Endothelial cell of umbilical vein (primary cell): ENCODE data around the gene VAV3. TPM values are rescaled to one million over a fixed set of nuclear protein-coding genes. Genes with fewer than 3 reads are reported as not detected.

Source experiments
- BruUV-seq: library from RNA; stranded (reverse); fragments of 400-500 nt; replicated peaks from 2 replicates; lab custom pipeline; 2021; lab: Mats Ljungman, UMichigan
- CTCF ChIA-PET: fragments of 300-600, 350-600 bp; sonication (Branson Sonifier 250); formaldehyde crosslinking; loops from one replicate; lab custom pipeline; 2021; ENCODE audit warnings: antibody characterized with exemption, inconsistent platforms; lab: Charles Lee
- POLR2A ChIA-PET: fragments of 300-600, 350-600 bp; sonication (Branson Sonifier 250); formaldehyde crosslinking; loops from one replicate; lab custom pipeline; 2021; ENCODE audit warnings: antibody characterized with exemption, inconsistent platforms; lab: Charles Lee
- DNase-seq: peaks from one replicate; pipeline ENCODE4 v3.0.0-alpha.2; 2011; ENCODE audit warnings: low read depth, low spot score
- FAIRE-seq: peaks from 2 replicates; lab custom pipeline; 2011; peaks lifted over from hg19 to GRCh38; lab: Jason Lieb, UNC
- H2AFZ ChIP-seq: 2 replicates; pipeline ENCODE4 v1.6.0; 2012; ENCODE audit warnings: low read depth, low read length, control low read depth, inconsistent platforms
- H3K27ac ChIP-seq: 2 replicates; pipeline ENCODE4 v1.5.1; 2011; ENCODE audit warnings: low read depth, mild to moderate bottlenecking, control low read depth, low read length, moderate library complexity; ENCODE audit not compliant: insufficient read depth
- H3K27me3 ChIP-seq, 2 experiments: 2 replicates each; pipeline versions ENCODE4 v1.6.0 to v1.6.1; 2011; ENCODE audit warnings: low read length in 2 of 2, mixed read lengths in 1 of 2; ENCODE audit not compliant: control insufficient read depth in 2 of 2, insufficient read depth in 2 of 2
- H3K36me3 ChIP-seq, 2 experiments: 2 replicates in 1 of 2; 3 replicates in 1 of 2; pipeline ENCODE4 v1.5.1; 2011; ENCODE audit warnings: low read length in 2 of 2, mild to moderate bottlenecking in 1 of 2, moderate library complexity in 1 of 2; ENCODE audit not compliant: control insufficient read depth in 2 of 2, insufficient read depth in 2 of 2; ENCODE audit errors: extremely low read depth in 1 of 2
- H3K4me1 ChIP-seq: 3 replicates; pipeline ENCODE4 v1.5.1; 2011; ENCODE audit warnings: mild to moderate bottlenecking, low read length; ENCODE audit not compliant: control insufficient read depth, insufficient read depth; ENCODE audit errors: extremely low read depth
- H3K4me2 ChIP-seq: 2 replicates; pipeline ENCODE4 v1.6.1; 2011; ENCODE audit warnings: low read length, control low read depth, mixed read lengths; ENCODE audit not compliant: insufficient read depth
- H3K4me3 ChIP-seq, 3 experiments: fragments of 200-600 bp in 1 of 3; sonication (generic), shearing (Covaris generic) in 1 of 3; replicated peaks in 1 of 3; 2 replicates each; pipeline ENCODE4 v1.5.1; 2011 to 2016; ENCODE audit warnings: control low read depth in 3 of 3, low read length in 3 of 3, mild to moderate bottlenecking in 2 of 3, inconsistent platforms in 1 of 3, low read depth in 1 of 3, moderate library complexity in 1 of 3; ENCODE audit not compliant: insufficient read depth in 1 of 3
- H3K79me2 ChIP-seq: 2 replicates; pipeline ENCODE4 v1.6.0; 2012; ENCODE audit warnings: low read length, inconsistent platforms; ENCODE audit not compliant: control insufficient read depth, insufficient read depth
- H3K9ac ChIP-seq: replicated peaks from 2 replicates; pipeline ENCODE3; 2011; ENCODE audit warnings: low read length, control low read depth; ENCODE audit not compliant: insufficient read depth; ENCODE audit errors: extremely low read depth
- H3K9me1 ChIP-seq: replicated peaks from 3 replicates; pipeline ENCODE4 v1.6.0; 2011; ENCODE audit warnings: mild to moderate bottlenecking, low read length; ENCODE audit not compliant: control insufficient read depth, insufficient read depth; ENCODE audit errors: extremely low read depth
- H3K9me3 ChIP-seq: replicated peaks from 2 replicates; pipeline ENCODE4 v1.5.1; 2012; ENCODE audit warnings: low read length, inconsistent platforms; ENCODE audit not compliant: control insufficient read depth, insufficient read depth
- H4K20me1 ChIP-seq: replicated peaks from 2 replicates; pipeline ENCODE3; 2011; ENCODE audit warnings: mild to moderate bottlenecking, low read length; ENCODE audit not compliant: control insufficient read depth, insufficient read depth; ENCODE audit errors: extremely low read depth
- CTCF ChIP-seq, 2 donors: IDR thresholded peaks; 1 replicate in 1 of 2; 2 replicates in 1 of 2; pipeline ENCODE4 v1.5.1; 2011; ENCODE audit warnings: low read length in 2 of 2, mild to moderate bottlenecking in 2 of 2, moderate library complexity in 2 of 2, control low read depth in 1 of 2, inconsistent platforms in 1 of 2, low read depth in 1 of 2; ENCODE audit not compliant: insufficient read depth in 1 of 2; ENCODE audit errors: extremely low read depth in 1 of 2
- EZH2 ChIP-seq: IDR thresholded peaks from 2 replicates; pipeline ENCODE4 v1.6.1; 2012; ENCODE audit warnings: borderline replicate concordance, low read depth, mild to moderate bottlenecking, moderate library complexity, low read length, inconsistent platforms; ENCODE audit not compliant: severe bottlenecking
- FOS ChIP-seq: IDR thresholded peaks from 2 replicates; pipeline ENCODE4 v1.6.1; 2011; ENCODE audit warnings: mild to moderate bottlenecking, low read length, moderate library complexity, borderline replicate concordance; ENCODE audit not compliant: insufficient read depth
- GATA2 ChIP-seq: IDR thresholded peaks from 2 replicates; pipeline ENCODE4 v1.7.0; 2011; ENCODE audit warnings: low read depth, mild to moderate bottlenecking, moderate library complexity, mixed read lengths, low read length; ENCODE audit not compliant: insufficient read length, insufficient read depth
- JUN ChIP-seq: IDR thresholded peaks from 2 replicates; pipeline ENCODE4 v1.6.1; 2011; ENCODE audit warnings: borderline replicate concordance, low read depth; ENCODE audit not compliant: insufficient read length, insufficient read depth
- MAX ChIP-seq: IDR thresholded peaks from 2 replicates; pipeline ENCODE4 v1.6.1; 2011; ENCODE audit not compliant: insufficient read depth, insufficient read length
- MYC ChIP-seq: IDR thresholded peaks from one replicate; pipeline ENCODE4 v1.6.1; 2011; ENCODE audit warnings: mild to moderate bottlenecking, low read depth, low read length
- POLR2A ChIP-seq: IDR thresholded peaks from 2 replicates; pipeline ENCODE4 v1.6.1; 2012; ENCODE audit warnings: low read depth, mild to moderate bottlenecking, control low read depth, low read length
- POLR2AphosphoS5 ChIP-seq: IDR thresholded peaks from 2 replicates; pipeline ENCODE4 v1.6.1; 2012; ENCODE audit warnings: low read depth, mild to moderate bottlenecking, control low read depth, low read length, moderate library complexity; ENCODE audit not compliant: insufficient read depth
- dilution Hi-C: fragments of 300-500 bp; cut with MboI; formaldehyde crosslinking; loops from one replicate; pipeline ENCODE4 v1.15.0; 2019; ENCODE audit warnings: low sequenced_read_pairs; ENCODE audit not compliant: extremely low pct_ligation_motif_present
- intact Hi-C: fragments of 100-400 bp; cut with micrococcal nuclease; formaldehyde crosslinking; loops from one replicate; pipeline ENCODE4 v1.10.0; 2022
- polyA plus RNA-seq, 4 experiments: library from polyadenylated mRNA; depleted of rRNA in 3 of 4; stranded (reverse) in 3 of 4; unstranded in 1 of 4; fragments of >200 nt; gene quantifications; 2 replicates each; pipeline versions ENCODE4 v1.2.1 to v1.2.3, GENCODE V29; 2011 to 2012; ENCODE audit warnings: missing spikeins in 1 of 4
- total RNA-seq: library from RNA; stranded (reverse); gene quantifications from 2 replicates; pipeline ENCODE4 v1.2.3, GENCODE V29; 2021

Gene VAV3
- total and polyA plus RNA-seq, 2 donors (not counting 3 experiments of a cell fraction or from before 2014, with no cell fraction given): 0.18 to 1.5 TPM

GRCh38 chr1:107981277-107981676, 16.3 kb upstream of the VAV3 start:
- FAIRE-seq: no peak

GRCh38 chr1:107979926-107980325, 14.9 kb upstream of the VAV3 start:
- H3K27ac ChIP-seq: no peak overlapping the region
- no peak overlapping the region for H3K9ac ChIP-seq
- intact Hi-C loops: no loop called here
- no peaks in the 10 kb centered on the region for H3K9me1 ChIP-seq
- no peak for DNase-seq
- no TSS peak for BruUV-seq
- H3K4me3 ChIP-seq: no peak overlapping the region
- ChIA-PET CTCF (no interaction called here), POLR2A (no interaction called here)
- dilution Hi-C loops: no loop called here
- no peaks in the 10 kb centered on the region for H3K36me3 ChIP-seq
- no peak overlapping the region for H2AFZ ChIP-seq
- H3K27me3 ChIP-seq: peaks cover 4 to 7% of the 10 kb centered on the region in 2 experiments
- no peaks in the 10 kb centered on the region for H4K20me1 ChIP-seq
- H3K4me2 ChIP-seq: no peak overlapping the region
- no peaks in the 10 kb centered on the region for H3K79me2 ChIP-seq
- FAIRE-seq: no peak
- no peaks in the 10 kb centered on the region for H3K9me3 ChIP-seq
- no peaks in the 10 kb centered on the region for H3K4me1 ChIP-seq
- no peak for TF ChIP-seq JUN
- TF ChIP-seq EZH2: no peak
- TF ChIP-seq POLR2AphosphoS5: no peak
- no peak for TF ChIP-seq GATA2
- no peak for TF ChIP-seq POLR2A
- TF ChIP-seq CTCF (IDR thresholded peaks at IDR 0.05; ENCODE audit: extremely low read depth in 1 of 2, insufficient read depth in 1 of 2, low read depth in 1 of 2, low read length in 2 of 2): no peak
- TF ChIP-seq FOS: no peak
- no peak for TF ChIP-seq MAX
- no peak for TF ChIP-seq MYC

More at GRCh38 chr1:107981277-107981676, 16.3 kb upstream of the VAV3 start:
- H3K9me3 ChIP-seq: no peaks in the 10 kb centered on the region
- H3K9ac ChIP-seq: no peak overlapping the region
- ChIA-PET POLR2A (no interaction called here), CTCF (no interaction called here)
- intact Hi-C loops (no loop called here), dilution Hi-C loops (no loop called here)
- no peak overlapping the region for H3K4me3 ChIP-seq
- peaks cover 4 to 7% of the 10 kb centered on the region in 2 experiments for H3K27me3 ChIP-seq
- no peak for DNase-seq
- H3K4me2 ChIP-seq: no peak overlapping the region
- H3K4me1 ChIP-seq: no peaks in the 10 kb centered on the region
- TF ChIP-seq GATA2: no peak
- no peaks in the 10 kb centered on the region for H4K20me1 ChIP-seq
- no peak overlapping the region for H2AFZ ChIP-seq
- no peaks in the 10 kb centered on the region for H3K79me2 ChIP-seq
- BruUV-seq: no TSS peak
- no peaks in the 10 kb centered on the region for H3K9me1 ChIP-seq
- no peaks in the 10 kb centered on the region for H3K36me3 ChIP-seq
- no peak overlapping the region for H3K27ac ChIP-seq
